Iris pigment epithelial cell (primary cell): Measurements from ENCODE around the gene RFLNA.
A peak's percentile ranks its signal among the peaks of the same experiment; 100 is the strongest.

Source experiments
- DNase-seq: peaks from one replicate; pipeline ENCODE4 v3.0.0-alpha.2; 2011; ENCODE audit warnings: low read depth

Gene RFLNA

GRCh38 chr12:124294780-124295341 is at the start of gene RFLNA:
TSS of gene RFLNA (plus strand) at chr12:124295093. CDS start at chr12:124295430, 337 bp downstream.
- DNase-seq, result no peak

GRCh38 chr12:124247331-124247730 is 47.6 kb upstream of the RFLNA start:
- DNase-seq, result no peak

- DNase-seq, result no peak
Measured at GRCh38 chr12:124248941-124249825, 45.7 kb upstream of the RFLNA start.

- DNase-seq, result no peak
Measured at GRCh38 chr12:124251186-124251585, 43.7 kb upstream of the RFLNA start.

- DNase-seq, result no peak
Measured at GRCh38 chr12:124252964-124253363, 41.9 kb upstream of the RFLNA start.

GRCh38 chr12:124254126-124254525 is 40.8 kb upstream of the RFLNA start:
- no peak for DNase-seq

- peak; percentile 77 for DNase-seq
Measured at GRCh38 chr12:124259154-124260066, 35.5 kb upstream of the RFLNA start.

GRCh38 chr12:124261885-124262284 is 33.0 kb upstream of the RFLNA start:
- no peak for DNase-seq

- no peak for DNase-seq
Measured at GRCh38 chr12:124264089-124264795, 30.7 kb upstream of the RFLNA start.

GRCh38 chr12:124264879-124265278 is 30.0 kb upstream of the RFLNA start:
- no peak for DNase-seq

- DNase-seq, result no peak
Measured at GRCh38 chr12:124267205-124267778, 27.6 kb upstream of the RFLNA start.

GRCh38 chr12:124270671-124271070 is 24.2 kb upstream of the RFLNA start:
- DNase-seq, result no peak

- peak; percentile 65 for DNase-seq
Measured at GRCh38 chr12:124273630-124274029, 21.3 kb upstream of the RFLNA start.

- no peak for DNase-seq
Measured at GRCh38 chr12:124276337-124276736, 18.6 kb upstream of the RFLNA start.

GRCh38 chr12:124277394-124278241 is 17.3 kb upstream of the RFLNA start:
- DNase-seq, result no peak

GRCh38 chr12:124278389-124279101 is 16.3 kb upstream of the RFLNA start:
- DNase-seq, result no peak

GRCh38 chr12:124279315-124279714 is 15.6 kb upstream of the RFLNA start:
- no peak for DNase-seq

GRCh38 chr12:124279846-124280360 is 15.0 kb upstream of the RFLNA start:
- no peak for DNase-seq

- DNase-seq, result no peak
Measured at GRCh38 chr12:124281309-124281708, 13.6 kb upstream of the RFLNA start.

GRCh38 chr12:124282287-124282686 is 12.6 kb upstream of the RFLNA start:
- DNase-seq, result no peak
